Activated CD4-positive, CD25-positive, alpha-beta regulatory T cell (primary cell): ENCODE results near the gene REXO1.

Experiments used
- DNase-seq, 4 experiments: peaks; one replicate each; lab custom pipeline; 2025; lab: John Stamatoyannopoulos, UW

The REXO1 gene

GRCh38 chr19:1847684-1848398, 442 bp downstream of the REXO1 start:
- DNase-seq, result no peak

GRCh38 chr19:1847348-1847683, 967 bp downstream of the REXO1 start:
- no peak for DNase-seq

GRCh38 chr19:1846517-1847204, 1.6 kb downstream of the REXO1 start:
- DNase-seq, result no peak

- DNase-seq, result no peak
Observed at GRCh38 chr19:1845642-1846041, 2.6 kb downstream of the REXO1 start.

- DNase-seq, result no peak
Observed at GRCh38 chr19:1845125-1845515, 3.2 kb downstream of the REXO1 start.

- DNase-seq, result no peak
Observed at GRCh38 chr19:1844513-1845124, 3.7 kb downstream of the REXO1 start.

- no peak for DNase-seq
Observed at GRCh38 chr19:1843646-1844394, 4.5 kb downstream of the REXO1 start.

- DNase-seq, result no peak
Observed at GRCh38 chr19:1843116-1843515, 5.2 kb downstream of the REXO1 start.

- no peak for DNase-seq
Observed at GRCh38 chr19:1841209-1841924, 6.9 kb downstream of the REXO1 start.

- no peak for DNase-seq
Observed at GRCh38 chr19:1840541-1841115, 7.7 kb downstream of the REXO1 start.

GRCh38 chr19:1839658-1840540, 8.4 kb downstream of the REXO1 start:
- DNase-seq, result no peak

- DNase-seq, result peak; percentile 25 to 49 (median 40)
Observed at GRCh38 chr19:1837625-1838105, 10.6 kb downstream of the REXO1 start.

- no peak for DNase-seq
Observed at GRCh38 chr19:1837222-1837565, 11.1 kb downstream of the REXO1 start.

GRCh38 chr19:1836458-1837221, 11.6 kb downstream of the REXO1 start:
- no peak for DNase-seq

- no peak for DNase-seq
Observed at GRCh38 chr19:1833540-1833939, 14.7 kb downstream of the REXO1 start.

- DNase-seq, result no peak
Observed at GRCh38 chr19:1832046-1832663, 16.1 kb downstream of the REXO1 start.

- DNase-seq, result no peak
Observed at GRCh38 chr19:1830978-1831377, 17.3 kb downstream of the REXO1 start.

GRCh38 chr19:1830568-1830967, 17.7 kb downstream of the REXO1 start:
- no peak for DNase-seq

GRCh38 chr19:1829958-1830357, 18.3 kb downstream of the REXO1 start:
- no peak for DNase-seq
